SH-SY5Y (cell line): ENCODE results near the gene EPB41.

ENCODE experiments used
- GATA2 ChIP-seq: IDR thresholded peaks from 2 replicates; pipeline ENCODE4 v1.6.1; 2011; ENCODE audit warnings: mild to moderate bottlenecking, low read depth, low read length
- GATA3 ChIP-seq: IDR thresholded peaks from 2 replicates; pipeline ENCODE4 v1.6.1; 2011; ENCODE audit warnings: low read depth, mild to moderate bottlenecking, low read length, moderate library complexity

- TF ChIP-seq GATA2 (no peak), GATA3 (no peak)
Observed at GRCh38 chr1:28950006-28950405, 35.6 kb downstream of the EPB41 start.
